ENCODE results near the gene SLC38A10.

SLC38A10 gene

GRCh38 chr17:81334987-81335772 is 40.1 kb upstream of the SLC38A10 start:
- H3K27me3 ChIP-seq (ENCODE audit: insufficient read depth, low read length) = peaks cover 28% of the 10 kb centered on the region
- no peak overlapping the region for H2AFZ ChIP-seq (ENCODE audit: low read depth, low read length)
- no peaks in the 10 kb centered on the region for H3K36me3 ChIP-seq (ENCODE audit: insufficient read depth, low read length)
- peaks cover 33% of the 10 kb centered on the region for H3K4me1 ChIP-seq (ENCODE audit: insufficient read depth, low read length)
- H3K9me3 ChIP-seq (ENCODE audit: low read length) = no peaks in the 10 kb centered on the region
- H3K4me3 ChIP-seq (ENCODE audit: low read length) = no peak overlapping the region

- Histone ChIP-seq H3K4me1 (ENCODE audit: insufficient read depth, low read length) (peaks cover 33% of the 10 kb centered on the region), H3K27me3 (ENCODE audit: insufficient read depth, low read length) (peaks cover 35% of the 10 kb centered on the region)
These were observed 39.3 kb upstream of the SLC38A10 start for GRCh38 chr17:81334391-81334901.

GRCh38 chr17:81333616-81334368 is 38.7 kb upstream of the SLC38A10 start:
- Histone ChIP-seq H3K4me3 (ENCODE audit: low read length) (no peak overlapping the region), H3K36me3 (ENCODE audit: insufficient read depth, low read length) (no peaks in the 10 kb centered on the region), H2AFZ (ENCODE audit: low read depth, low read length) (no peak overlapping the region), H3K9me3 (ENCODE audit: low read length) (no peaks in the 10 kb centered on the region), H3K4me1 (ENCODE audit: insufficient read depth, low read length) (peaks cover 33% of the 10 kb centered on the region), H3K27me3 (ENCODE audit: insufficient read depth, low read length) (peaks cover 35% of the 10 kb centered on the region)

More at GRCh38 chr17:81334391-81334901, 39.3 kb upstream of the SLC38A10 start:
- Histone ChIP-seq H3K9me3 (ENCODE audit: low read length) (no peaks in the 10 kb centered on the region), H2AFZ (ENCODE audit: low read depth, low read length) (no peak overlapping the region), H3K36me3 (ENCODE audit: insufficient read depth, low read length) (no peaks in the 10 kb centered on the region), H3K4me3 (ENCODE audit: low read length) (no peak overlapping the region)

- peaks cover 33% of the 10 kb centered on the region for H3K4me1 ChIP-seq (ENCODE audit: insufficient read depth, low read length)
- H3K36me3 ChIP-seq (ENCODE audit: insufficient read depth, low read length) = no peaks in the 10 kb centered on the region
- H3K4me3 ChIP-seq (ENCODE audit: low read length) = no peak overlapping the region
- peaks cover 35% of the 10 kb centered on the region for H3K27me3 ChIP-seq (ENCODE audit: insufficient read depth, low read length)
- no peak overlapping the region for H2AFZ ChIP-seq (ENCODE audit: low read depth, low read length)
- no peaks in the 10 kb centered on the region for H3K9me3 ChIP-seq (ENCODE audit: low read length)
These were observed 37.9 kb upstream of the SLC38A10 start for GRCh38 chr17:81332914-81333528.

GRCh38 chr17:81332118-81332834 is 37.2 kb upstream of the SLC38A10 start:
- Histone ChIP-seq H3K36me3 (ENCODE audit: insufficient read depth, low read length) (no peaks in the 10 kb centered on the region), H3K4me1 (ENCODE audit: insufficient read depth, low read length) (peaks cover 32% of the 10 kb centered on the region), H3K9me3 (ENCODE audit: low read length) (no peaks in the 10 kb centered on the region), H3K27me3 (ENCODE audit: insufficient read depth, low read length) (peaks cover 37% of the 10 kb centered on the region), H2AFZ (ENCODE audit: low read depth, low read length) (no peak overlapping the region), H3K4me3 (ENCODE audit: low read length) (no peak overlapping the region)

- H3K9me3 ChIP-seq (ENCODE audit: low read length) = no peaks in the 10 kb centered on the region
- H2AFZ ChIP-seq (ENCODE audit: low read depth, low read length) = no peak overlapping the region
- no peaks in the 10 kb centered on the region for H3K36me3 ChIP-seq (ENCODE audit: insufficient read depth, low read length)
- H3K27me3 ChIP-seq (ENCODE audit: insufficient read depth, low read length) = peaks cover 37% of the 10 kb centered on the region
- H3K4me3 ChIP-seq (ENCODE audit: low read length) = no peak overlapping the region
- H3K4me1 ChIP-seq (ENCODE audit: insufficient read depth, low read length) = peaks cover 30% of the 10 kb centered on the region
These were observed 36.5 kb upstream of the SLC38A10 start for GRCh38 chr17:81331527-81332043.

- Histone ChIP-seq H3K27me3 (ENCODE audit: insufficient read depth, low read length) (peaks cover 37% of the 10 kb centered on the region), H3K36me3 (ENCODE audit: insufficient read depth, low read length) (no peaks in the 10 kb centered on the region), H3K4me3 (ENCODE audit: low read length) (no peak overlapping the region), H3K9me3 (ENCODE audit: low read length) (no peaks in the 10 kb centered on the region), H2AFZ (ENCODE audit: low read depth, low read length) (no peak overlapping the region), H3K4me1 (ENCODE audit: insufficient read depth, low read length) (peaks cover 30% of the 10 kb centered on the region)
These were observed 35.8 kb upstream of the SLC38A10 start for GRCh38 chr17:81330884-81331245.

GRCh38 chr17:81329927-81330883 is 35.1 kb upstream of the SLC38A10 start:
- H2AFZ ChIP-seq (ENCODE audit: low read depth, low read length) = no peak overlapping the region
- H3K4me3 ChIP-seq (ENCODE audit: low read length) = no peak overlapping the region
- no peaks in the 10 kb centered on the region for H3K36me3 ChIP-seq (ENCODE audit: insufficient read depth, low read length)
- H3K4me1 ChIP-seq (ENCODE audit: insufficient read depth, low read length) = peaks cover 30% of the 10 kb centered on the region
- H3K27me3 ChIP-seq (ENCODE audit: insufficient read depth, low read length) = peaks cover 37% of the 10 kb centered on the region
- no peaks in the 10 kb centered on the region for H3K9me3 ChIP-seq (ENCODE audit: low read length)

- Histone ChIP-seq H3K4me1 (ENCODE audit: insufficient read depth, low read length) (peaks cover 30% of the 10 kb centered on the region), H3K27me3 (ENCODE audit: insufficient read depth, low read length) (peaks cover 37% of the 10 kb centered on the region), H2AFZ (ENCODE audit: low read depth, low read length) (peak overlapping the region; percentile 4), H3K9me3 (ENCODE audit: low read length) (no peaks in the 10 kb centered on the region), H3K36me3 (ENCODE audit: insufficient read depth, low read length) (no peaks in the 10 kb centered on the region), H3K4me3 (ENCODE audit: low read length) (no peak overlapping the region)
These were observed 34.1 kb upstream of the SLC38A10 start for GRCh38 chr17:81328978-81329926.

- no peaks in the 10 kb centered on the region for H3K9me3 ChIP-seq (ENCODE audit: low read length)
- H3K36me3 ChIP-seq (ENCODE audit: insufficient read depth, low read length) = no peaks in the 10 kb centered on the region
- peaks cover 37% of the 10 kb centered on the region for H3K27me3 ChIP-seq (ENCODE audit: insufficient read depth, low read length)
- peaks cover 30% of the 10 kb centered on the region for H3K4me1 ChIP-seq (ENCODE audit: insufficient read depth, low read length)
- H2AFZ ChIP-seq (ENCODE audit: low read depth, low read length) = no peak overlapping the region
- H3K4me3 ChIP-seq (ENCODE audit: low read length) = no peak overlapping the region
These were observed 33.4 kb upstream of the SLC38A10 start for GRCh38 chr17:81328489-81328888.

All from neuron (in vitro differentiated cells).